ENCODE data around the gene RAB30.
A peak's percentile ranks its signal among the peaks of the same experiment; 100 is the strongest.

RAB30 gene

DNA sequence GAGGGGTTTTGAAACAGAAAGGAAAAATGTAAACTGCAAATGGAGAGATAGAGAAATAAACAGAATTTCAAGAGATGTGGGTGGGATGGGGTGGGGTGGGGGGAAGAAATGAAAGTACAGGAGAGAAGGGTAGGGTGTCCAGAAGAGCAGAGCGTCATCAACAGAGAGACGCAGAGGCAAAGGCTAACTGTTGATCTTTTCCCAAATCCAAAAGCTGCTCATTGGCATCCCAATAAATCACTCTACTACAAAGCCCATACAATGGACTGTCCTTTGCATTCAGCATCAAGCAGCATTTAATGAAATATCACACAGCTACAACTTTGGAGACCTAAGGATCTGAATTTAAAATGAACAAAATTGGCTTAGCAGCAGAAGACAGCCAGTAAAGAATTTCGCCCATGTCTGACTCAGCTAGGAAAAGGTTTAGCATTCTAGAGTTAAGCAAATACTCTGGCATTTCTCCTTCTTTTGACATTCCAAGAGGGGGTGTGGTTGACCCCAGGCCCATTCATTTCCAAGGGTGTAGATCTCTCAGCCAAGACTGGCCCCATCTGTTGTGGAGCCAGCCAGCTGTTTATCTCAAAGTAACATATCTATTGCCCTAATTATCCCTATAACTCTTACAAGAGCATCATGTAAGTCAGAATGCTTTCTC, 1.5 kb downstream of the RAB30 start:
- DNase-seq, result no peak

DNA sequence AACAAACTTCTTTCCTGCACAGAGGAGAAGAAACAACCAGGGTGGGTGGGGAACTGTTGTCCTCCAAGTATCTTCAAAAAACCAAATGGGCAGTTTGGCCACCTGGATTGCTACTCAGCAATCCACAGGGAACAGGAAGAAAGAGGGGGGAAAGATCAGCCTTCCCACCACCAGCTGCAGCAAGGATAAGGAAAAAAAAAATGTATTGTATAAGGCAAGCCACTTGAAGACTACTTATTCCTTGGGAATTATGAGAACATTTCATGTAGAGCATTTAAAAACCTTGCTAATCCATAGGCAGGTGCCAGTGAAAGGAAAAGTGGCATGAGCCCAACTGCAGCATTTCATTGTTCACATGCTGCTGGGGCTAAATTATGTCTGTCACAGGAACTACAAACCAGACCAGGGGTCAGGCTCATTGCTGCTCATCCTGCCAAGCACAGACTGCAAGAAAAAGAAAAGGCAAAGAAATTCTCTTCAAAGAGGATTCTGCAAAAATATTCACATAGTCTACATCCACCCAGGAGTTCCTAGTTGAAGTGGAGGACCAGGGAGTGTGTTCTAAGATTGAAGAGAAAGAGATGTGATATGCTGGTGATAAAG, 2.2 kb downstream of the RAB30 start:
- DNase-seq, result no peak

DNA sequence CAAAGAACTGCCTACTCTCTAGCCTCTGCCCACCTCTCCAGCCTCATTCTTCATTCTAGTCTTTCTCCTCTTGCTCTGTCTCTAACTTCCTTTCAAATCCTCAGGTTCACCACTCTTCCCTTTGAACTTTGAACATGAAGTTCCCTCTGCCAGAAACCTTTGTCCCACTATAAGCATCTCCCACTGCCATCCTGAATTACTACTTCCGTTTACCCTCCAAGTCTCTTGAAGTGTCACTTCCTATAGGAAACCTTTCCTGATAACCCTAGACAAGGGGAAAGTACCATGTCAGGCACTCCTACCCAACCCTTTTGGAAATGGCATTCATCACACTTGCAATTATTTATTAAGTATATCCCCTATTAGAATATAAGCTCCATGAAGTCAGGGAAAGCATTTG, 3.1 kb downstream of the RAB30 start:
- DNase-seq, result no peak

DNA sequence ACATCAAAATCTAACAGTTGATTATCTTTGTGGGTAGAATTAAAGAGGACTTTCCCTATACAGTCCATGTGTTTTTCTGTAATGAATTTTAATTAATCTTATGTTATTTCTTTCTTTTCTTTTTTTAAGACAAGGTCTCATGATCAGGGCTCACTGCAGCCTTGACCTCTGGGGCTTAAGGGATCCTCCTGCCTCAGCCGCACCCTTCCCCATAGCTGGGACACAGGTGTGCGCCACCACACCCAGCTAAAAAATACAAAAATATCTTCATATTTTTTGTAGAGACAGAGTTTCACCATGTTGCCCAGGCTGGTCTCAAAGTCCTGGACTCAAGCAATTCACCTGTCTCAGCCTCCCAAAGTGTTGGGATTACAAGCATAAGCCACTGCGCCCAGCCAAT, 7.7 kb downstream of the RAB30 start:
- no peak for DNase-seq

DNA sequence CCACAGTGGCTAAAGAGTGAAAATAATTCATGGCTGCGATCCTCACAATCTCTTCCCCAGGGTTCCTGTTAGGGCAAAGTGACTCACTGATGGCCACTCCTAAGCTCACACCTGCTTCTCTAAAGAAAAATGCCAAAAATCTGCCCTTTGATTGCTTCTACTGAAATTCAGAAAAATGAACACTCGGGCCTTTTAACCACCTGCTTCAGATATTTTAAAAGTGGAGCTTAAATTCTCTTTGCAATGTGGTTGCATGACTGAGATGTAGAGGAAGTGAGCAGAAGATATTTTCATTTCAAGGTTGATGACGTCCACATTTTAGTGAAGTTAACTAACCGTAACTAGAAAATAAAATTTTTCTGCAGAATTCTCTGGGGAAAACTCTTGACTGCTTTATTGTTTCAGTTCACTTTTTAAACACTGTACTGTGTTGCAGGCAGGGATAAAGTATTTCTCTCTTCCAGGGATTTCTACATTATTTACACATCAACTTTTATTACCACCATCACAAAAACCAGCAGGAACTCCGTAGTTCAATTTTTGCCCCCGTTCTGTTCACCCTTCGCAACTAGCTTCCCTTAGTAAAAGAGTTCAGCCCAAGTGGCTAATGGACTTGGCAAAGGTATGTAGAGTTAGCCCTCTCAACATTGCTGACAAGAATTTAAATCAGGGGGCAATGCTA, 8.5 kb downstream of the RAB30 start:
- peak; percentile 18 to 52 for DNase-seq

DNA sequence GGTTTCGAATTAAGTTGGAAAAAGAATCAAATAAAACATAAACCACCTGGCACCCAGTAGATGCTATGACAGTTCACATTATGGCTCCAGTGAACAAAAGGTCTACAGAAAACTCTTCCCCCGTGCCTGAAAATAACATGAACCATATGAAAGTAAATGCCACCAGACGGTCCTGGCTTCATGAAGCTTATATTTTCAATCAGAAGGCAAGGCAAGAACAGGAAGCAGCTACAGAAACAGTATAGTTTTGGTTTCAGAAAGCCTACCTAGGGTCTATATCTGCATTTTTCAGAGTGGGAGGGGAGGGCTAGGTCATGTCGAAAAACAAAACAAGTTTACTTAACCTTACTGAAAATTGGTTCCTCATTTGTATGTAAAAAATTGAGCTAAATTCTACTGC, 9.8 kb downstream of the RAB30 start:
- DNase-seq, result peak; percentile 28 to 33

DNA sequence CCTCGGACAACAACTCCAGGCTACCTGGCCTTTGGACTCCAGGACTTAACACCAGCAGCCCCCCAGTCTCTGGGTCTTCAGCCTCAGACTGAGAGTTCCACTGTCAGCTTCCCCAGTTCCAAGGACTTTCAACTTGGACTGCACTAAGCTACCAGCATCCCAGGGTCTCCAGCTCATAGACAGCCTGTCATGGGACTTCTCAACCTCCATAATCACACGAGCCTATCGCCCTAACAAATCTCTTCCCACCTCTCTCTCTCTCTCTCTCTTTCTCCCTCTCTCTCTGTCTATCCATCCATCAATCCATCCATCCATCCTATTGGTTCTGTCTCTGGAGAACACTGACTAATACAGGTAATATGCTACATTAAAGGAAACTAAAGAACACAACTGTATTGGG, 10.7 kb downstream of the RAB30 start:
- DNase-seq, result no peak

DNA sequence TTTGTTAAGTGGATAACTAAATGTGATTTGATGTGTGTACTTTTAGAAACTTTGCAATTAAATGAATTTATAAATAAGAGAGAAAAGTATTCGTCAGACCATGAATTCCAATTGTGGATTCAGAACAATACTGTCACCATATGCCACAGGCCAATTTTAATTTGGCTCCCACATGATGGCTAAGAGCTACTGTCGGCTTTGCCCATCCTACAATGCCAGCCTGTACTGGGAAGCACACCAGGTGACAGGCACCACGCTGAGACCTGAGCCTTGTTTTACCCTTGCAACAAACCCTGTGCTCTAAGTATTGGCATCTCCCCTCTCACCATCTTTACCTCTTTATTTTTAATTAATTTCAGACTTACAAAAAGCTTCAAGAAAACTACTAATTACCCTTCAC, 14.0 kb downstream of the RAB30 start:
- no peak for DNase-seq

DNA sequence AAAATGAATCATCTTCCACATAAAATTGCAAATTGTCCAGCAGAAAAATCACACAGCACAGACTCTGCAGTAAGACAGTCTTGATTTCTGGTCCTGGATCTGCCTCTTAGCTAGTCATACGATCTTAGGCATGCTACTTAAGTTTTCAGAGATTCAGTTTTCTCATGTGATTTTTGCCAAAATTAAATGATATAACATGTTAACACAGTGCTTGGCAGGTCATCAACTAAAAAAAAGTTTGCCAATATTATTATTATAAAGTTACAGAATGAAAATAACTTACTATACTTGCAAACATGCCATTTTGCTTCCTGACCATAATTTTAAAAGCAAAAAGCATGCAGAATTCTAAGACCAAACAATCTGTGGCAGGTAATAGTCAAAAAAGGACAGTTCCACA, 15.1 kb downstream of the RAB30 start:
- DNase-seq, result no peak

DNA sequence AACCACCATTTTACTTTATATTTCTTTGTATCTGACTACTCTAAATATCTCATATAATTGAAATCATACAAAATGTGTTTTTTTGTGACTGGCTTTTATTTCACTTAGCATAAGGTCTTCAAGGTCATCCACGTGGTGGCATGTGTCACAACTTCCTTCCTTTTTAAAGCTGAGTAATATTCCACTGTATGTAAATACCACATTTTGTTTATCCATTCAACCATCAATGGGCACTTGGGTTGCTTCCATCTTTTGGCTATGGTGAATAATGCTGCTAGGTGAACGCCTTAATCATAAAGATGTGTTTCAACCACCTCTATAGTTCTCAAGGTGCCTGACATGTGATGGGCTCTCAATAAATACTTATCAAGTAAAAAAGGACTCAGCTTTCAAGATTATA, 15.5 kb downstream of the RAB30 start:
- no peak for DNase-seq

DNA sequence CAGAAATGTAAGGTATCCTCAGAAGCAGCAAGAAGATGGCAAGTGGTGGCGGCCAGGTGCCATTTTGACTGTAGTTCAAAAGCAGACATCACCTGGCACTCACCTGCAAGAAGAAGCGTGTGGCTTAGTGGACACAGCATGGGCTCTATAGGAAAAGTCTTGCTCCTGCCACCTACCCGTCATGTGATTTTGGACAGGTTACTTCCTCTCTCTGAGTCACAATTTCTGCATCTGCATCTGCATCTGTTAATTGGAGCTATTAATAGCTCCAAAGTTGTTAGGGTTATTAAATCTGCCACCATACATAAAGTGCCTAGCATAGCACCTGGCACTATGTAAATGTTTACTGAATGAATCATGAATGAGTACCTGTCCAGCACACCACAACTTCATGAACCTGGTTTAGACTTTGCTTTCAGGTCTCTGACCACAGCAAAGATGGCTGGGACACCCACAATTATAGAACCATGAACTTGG, 16.8 kb downstream of the RAB30 start:
- no peak for DNase-seq

DNA sequence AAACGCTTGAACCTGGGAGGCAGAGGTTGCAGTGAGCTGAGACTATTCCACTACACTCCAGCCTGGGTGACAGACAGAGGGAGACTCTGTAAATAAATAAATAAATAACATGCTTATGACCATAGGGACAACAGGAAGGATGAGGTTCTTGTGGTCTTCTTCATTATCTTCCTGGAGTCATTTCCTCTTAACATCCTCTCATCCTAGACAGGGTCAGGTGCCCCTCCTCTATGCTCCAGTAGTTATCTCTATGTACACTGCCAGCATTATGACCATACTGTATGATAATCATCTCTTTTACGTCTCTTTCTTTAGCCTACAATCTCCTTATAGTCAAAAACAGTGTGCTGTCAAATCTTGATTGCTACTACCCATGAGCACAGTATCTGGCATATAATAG, 17.7 kb downstream of the RAB30 start:
- DNase-seq, result peak in 1 of 2 donors; percentile 12

DNA sequence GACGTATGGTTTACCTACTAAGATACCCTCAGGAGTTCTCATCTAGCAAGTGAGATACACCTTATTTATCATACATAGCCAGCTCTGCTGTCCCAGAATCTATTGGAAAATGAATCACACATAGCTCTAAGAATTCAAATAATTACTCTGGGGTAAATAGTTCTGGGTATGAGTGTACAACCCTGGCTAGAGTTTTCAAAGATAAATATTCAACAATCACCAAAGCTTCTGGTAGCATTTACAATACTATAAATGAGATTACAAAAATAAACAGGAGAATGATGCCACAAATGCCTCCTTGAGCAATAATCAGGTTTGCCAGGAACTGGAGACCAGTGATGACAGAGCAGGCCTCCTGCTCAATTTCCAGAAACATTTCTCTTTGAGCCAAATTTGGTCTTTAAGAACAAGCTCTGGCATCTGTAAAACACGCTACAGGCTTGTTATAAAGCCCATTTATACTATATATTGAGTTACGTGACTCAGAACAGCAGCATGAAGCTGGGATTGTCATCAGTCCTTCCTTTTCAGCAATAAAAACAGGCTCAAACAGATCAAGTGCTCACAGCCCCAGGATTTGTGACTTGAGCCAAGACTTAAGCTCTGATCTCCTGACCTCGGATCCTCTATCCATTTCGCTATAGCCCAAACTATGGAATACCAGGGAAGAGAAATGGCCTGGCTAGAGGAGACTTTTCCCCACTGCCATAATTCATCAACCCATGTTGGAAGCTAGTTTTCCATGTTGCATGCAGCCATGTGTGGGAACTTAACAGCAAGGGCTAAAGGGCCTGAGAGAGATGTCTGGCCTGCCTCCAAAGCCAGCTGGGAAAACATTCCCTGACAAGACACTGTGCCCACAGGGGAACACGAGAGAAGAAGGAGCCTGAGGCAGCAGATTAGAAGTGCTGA, 19.7 kb downstream of the RAB30 start:
- no peak for DNase-seq

DNA sequence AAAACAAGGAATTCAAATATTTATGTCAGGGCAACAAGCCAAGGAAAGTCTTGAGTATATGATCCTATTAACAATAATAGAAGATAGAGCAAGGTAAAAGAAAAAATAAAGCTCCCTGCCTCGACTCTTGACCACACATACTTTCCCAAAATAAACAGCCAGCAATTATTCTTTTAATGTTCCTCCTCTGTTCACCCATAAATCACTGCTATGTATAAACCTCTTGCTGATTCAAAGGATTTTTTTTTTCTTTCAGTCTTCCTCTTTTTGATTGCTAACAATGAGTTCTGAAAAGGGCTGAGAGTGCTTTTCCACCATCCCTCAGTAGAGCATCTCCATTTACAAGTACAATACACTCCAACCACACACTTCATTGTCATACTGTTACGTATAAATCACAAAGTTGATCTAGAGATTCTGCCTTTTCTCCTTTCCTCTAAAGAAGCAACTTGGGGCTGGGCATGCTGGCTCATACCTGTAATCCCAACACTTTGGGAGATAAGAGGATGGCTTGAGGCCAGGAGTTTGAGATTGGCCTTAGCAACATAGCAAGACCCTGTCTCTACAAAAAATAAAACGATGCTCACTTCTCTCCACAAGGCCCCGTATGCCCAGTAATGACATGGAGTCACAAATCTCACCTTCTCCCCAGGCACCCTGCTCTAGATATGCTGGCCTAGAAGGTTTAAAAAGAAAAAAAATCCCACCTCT, 24.0 kb downstream of the RAB30 start:
- DNase-seq, result no peak

DNA sequence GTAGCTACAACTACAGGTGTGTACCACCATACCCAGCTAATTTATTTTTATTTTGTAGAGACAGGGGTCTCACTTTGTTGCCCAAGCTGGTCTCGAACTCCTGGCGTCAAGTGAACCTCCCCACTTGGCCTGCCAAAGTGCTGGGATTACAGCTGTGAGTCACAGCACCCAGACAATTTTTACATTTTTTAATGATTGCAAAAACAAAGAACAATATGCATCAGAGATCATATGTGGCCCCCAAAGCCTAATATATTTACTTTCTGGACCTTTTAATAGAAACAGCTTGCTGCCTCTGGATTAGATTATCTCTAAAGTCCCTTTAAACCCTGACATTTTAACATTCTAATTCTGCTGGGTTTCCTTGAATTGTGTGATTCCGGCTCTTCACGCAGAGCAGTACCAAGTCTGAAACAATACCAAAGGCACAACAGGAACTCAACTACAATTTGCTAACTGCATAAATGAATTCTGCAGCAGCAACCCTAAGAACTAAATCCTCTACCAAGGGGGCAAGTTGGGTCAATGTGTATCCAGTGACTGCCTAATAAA, 25.0 kb downstream of the RAB30 start:
- no peak for DNase-seq

DNA sequence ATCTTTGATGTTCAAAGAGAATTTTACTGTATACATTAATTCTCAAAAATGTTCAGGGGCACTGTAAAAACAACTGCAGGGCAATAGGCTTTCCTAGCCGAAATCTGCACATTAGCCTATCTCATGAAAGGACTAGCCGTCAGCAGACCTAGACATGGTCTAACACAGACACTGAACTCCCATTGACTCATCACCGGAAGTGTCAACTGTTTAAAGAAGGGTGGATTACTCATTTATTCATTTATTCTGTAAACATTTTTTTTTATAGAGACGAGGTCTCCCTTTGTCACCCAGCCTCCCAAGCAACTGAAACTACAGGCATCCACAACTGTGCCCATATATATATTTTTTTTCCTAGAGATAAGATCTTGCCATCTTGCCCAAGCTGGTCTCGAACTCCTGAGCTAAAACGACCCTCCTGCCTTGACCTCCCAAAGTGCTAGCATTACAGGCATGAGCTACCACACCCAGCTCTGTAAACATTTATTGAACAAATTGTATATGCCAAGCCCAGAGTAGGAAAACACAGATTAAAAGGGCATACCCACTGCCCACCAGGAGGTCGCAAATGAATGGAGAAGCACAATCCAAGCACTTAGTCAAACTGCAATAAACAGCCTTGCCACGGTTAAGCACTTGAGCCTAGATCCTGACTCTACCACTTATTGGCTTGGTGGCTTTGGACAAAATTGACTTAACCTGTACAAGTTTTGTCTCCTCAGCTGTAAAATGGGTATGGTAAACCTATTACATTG, 26.6 kb downstream of the RAB30 start:
- peak in 1 of 2 donors; percentile 26 for DNase-seq

DNA sequence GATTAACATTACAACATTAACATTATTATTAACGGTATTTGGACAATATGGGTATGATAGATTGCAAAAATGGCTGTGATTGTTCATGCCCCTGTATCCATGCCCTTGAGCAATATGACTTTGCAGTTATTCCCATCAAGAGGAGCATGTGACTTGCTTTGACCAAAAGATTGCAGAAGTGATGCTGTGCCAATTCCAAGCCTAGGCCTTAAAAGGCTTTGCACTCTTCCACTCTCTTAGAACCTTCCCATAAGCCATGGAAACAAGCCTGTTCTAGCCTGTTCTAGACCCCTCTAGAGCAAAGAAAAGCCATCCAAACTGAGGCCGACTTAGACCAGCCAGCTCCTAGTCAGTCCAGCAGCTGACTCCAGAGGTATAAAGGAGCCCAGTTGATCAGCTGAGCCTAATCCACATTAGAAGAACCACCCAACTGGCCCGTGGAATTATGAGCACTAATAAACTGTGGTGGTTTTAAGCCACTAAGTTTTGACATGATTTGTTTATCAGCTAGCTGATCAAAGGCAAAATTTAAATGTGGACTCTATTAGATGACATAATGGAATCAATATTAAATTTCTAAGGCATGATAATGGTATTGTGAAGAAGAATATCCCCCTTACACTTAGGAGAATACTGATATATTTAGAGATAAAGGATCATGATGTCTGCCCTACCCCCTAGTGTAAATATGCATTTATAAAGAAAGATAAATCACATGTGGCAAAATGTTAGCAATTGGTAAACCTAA, 28.6 kb downstream of the RAB30 start:
- no peak for DNase-seq

DNA sequence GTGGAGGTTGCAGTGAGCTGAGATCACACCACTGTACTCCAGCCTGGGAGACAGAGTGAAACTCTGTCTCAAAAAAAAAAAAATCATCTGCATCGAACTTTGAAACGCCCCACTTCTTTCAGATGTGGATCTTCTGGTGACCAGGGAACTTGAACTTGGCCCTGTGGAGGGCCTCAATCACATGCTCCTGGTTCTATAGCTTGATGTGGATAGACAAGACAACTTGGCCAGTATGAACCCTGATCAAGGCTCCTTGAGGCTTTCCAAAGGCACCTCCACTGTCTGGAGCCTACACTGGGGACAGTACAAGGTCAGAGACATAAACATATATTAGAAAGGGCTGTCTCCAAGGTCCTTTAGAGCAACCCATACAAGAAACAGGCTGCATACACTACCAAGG, 30.6 kb downstream of the RAB30 start:
- DNase-seq, result no peak

DNA sequence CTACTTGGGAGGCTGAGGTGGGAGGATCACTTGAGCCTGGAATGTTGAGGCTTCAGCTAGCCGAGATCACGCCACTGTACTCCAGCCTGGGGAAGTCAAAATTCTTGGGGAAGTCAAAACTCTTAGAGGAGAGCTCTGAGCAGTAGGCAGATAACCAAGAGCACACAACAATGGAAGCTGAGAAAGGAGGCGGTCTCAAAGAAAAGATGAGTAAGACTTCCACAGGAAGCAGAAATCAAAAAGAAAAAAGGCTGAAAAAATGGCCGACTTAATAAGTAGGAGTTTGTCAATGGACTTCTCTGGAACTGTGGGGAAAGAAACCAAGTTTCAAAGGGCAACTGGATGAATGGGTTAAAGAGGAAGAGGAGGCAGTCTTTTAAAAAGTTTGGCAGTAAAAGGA, 32.1 kb downstream of the RAB30 start:
- DNase-seq, result no peak

DNA sequence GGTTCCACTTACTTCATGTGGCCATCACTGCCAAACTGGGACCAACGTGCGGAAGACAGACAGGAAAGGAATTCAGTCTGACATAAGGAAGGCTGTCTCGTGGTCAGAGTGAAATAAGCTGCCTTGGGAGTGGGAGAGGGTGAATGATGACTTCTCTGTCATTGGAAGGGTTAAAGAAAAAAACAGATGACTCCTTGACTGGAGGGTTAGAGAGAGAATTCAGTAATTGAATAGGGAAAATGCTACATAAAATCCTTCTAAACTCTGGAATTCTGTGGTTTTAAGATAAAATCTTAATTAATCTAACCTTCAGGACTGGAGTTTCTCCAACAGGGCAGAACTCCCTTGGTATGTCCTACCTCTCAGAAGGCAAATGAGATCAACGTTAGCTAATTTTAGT, 33.8 kb downstream of the RAB30 start:
- DNase-seq, result no peak

DNA sequence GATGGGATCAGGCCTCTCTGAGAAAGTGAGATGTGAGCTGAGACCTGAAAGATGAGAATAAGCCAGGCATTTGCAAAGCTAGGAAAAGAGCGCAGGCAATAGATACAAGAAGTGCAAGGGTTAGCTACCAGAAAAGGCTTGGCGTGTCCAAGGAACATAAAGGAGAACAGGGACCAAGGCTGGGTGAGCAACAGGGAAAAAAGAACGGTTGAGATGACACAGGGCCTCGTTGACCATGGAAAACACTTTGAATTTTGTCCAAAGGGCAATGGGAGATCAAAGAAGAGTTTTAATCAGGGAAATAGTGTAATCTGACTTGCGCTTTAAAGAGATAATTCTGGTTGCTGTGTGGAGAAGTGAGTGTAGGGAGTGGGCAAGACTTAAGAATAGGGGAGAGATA, 35.0 kb downstream of the RAB30 start:
- no peak for DNase-seq
